ENCODE results near the gene MAP10. TPM values are rescaled to one million over a fixed set of nuclear protein-coding genes. Genes with fewer than 3 reads are reported as not detected.

The MAP10 gene
- total and polyA plus RNA-seq, 2 donors (not counting 1 experiment from before 2014, with no cell fraction given) = 0.98 to 2.6 TPM

DNA sequence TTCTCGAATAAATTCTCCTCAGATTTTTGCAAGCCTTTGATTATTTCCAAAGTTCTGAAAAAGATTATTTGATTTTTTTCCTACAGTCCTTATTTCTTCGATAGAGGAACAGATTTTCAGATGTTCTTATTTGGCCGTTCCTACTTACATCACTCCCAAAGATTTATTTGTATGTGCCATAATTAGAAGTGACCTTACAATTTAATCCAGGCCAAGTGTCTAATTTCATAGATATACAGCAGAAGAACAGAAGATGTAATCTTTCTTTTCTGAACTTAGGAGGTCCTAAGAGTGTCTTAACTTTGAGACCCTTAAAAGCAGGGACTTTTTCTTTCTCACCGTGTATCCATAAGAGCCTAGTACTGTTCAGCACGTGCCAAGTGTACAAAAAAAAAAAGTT, 46.3 kb downstream of the MAP10 start:
- H4K20me1 ChIP-seq (ENCODE audit: control insufficient read depth, extremely low read depth, insufficient read depth, low read length) = no peaks in the 10 kb centered on the region

DNA sequence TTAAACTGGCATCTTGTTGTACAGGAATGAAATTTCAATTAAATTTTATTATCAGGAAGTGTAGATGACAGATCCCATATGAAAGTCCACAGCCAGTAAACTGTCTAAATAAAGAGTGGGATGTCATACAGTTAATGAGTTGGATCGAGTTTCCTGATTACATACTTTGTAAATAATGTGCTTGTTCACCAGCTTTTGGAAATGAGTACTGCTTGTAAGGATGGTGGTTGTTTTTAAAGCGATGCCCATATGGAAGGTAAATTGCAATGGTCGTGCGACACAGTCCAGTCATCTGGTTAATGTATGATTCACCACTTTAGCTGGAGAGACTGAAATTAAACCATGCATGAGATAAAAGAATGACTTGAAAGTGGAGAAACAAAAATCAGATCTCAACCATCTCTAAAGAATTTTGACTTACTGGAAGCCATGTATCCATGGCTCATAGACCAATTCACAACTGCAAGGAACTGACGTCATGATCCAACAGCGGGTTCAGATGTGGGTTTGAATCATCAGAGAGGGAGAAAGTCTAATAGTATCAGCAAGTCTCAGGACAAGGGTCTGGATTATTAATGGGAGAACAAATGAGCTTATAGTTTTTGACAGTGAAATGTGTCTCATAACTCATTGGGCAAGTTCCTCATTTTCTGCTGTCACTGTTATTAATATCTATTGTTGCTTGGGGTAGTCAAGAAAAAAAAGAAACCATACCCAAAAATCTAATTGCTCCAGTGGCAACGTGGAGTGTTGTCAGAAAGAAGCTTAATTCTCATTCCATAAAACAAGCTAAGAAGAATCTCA, 49.0 kb downstream of the MAP10 start:
- H3K27ac ChIP-seq (ENCODE audit: insufficient read depth, low read length) = no peak overlapping the region

More for the DNA sequence above, 46.3 kb downstream of the MAP10 start:
- Histone ChIP-seq H3K9me3 (ENCODE audit: control insufficient read depth, insufficient read depth, low read depth, low read length) (no peaks in the 10 kb centered on the region), H3K4me1 (ENCODE audit: control insufficient read depth, extremely low read depth, insufficient read depth, low read length) (no peaks in the 10 kb centered on the region), H3K4me3 (replicated peaks in 1 of 4; ENCODE audit: control extremely low read depth in 1 of 4, insufficient read depth in 1 of 4, low read depth in 3 of 4, low read length in 4 of 4) (no peak overlapping the region), H3K27me3 (ENCODE audit: control insufficient read depth, insufficient read depth, low read length) (no peaks in the 10 kb centered on the region), H3K27ac (ENCODE audit: insufficient read depth, low read length) (no peak overlapping the region), H3K79me2 (ENCODE audit: control insufficient read depth, insufficient read depth, low read length) (no peaks in the 10 kb centered on the region), H3K9ac (ENCODE audit: insufficient read depth, low read length) (no peak overlapping the region), H2AFZ (ENCODE audit: low read length) (no peak overlapping the region), H3K36me3 (ENCODE audit: control insufficient read depth, insufficient read depth, low read length) (no peaks in the 10 kb centered on the region), H3K4me2 (ENCODE audit: extremely low read depth, insufficient read depth, low read length) (no peak overlapping the region)
- TF ChIP-seq EZH2 (IDR thresholded peaks at IDR 0.05; ENCODE audit: low read length, missing control alignments) = no peak
- TF ChIP-seq, protein P1, sequence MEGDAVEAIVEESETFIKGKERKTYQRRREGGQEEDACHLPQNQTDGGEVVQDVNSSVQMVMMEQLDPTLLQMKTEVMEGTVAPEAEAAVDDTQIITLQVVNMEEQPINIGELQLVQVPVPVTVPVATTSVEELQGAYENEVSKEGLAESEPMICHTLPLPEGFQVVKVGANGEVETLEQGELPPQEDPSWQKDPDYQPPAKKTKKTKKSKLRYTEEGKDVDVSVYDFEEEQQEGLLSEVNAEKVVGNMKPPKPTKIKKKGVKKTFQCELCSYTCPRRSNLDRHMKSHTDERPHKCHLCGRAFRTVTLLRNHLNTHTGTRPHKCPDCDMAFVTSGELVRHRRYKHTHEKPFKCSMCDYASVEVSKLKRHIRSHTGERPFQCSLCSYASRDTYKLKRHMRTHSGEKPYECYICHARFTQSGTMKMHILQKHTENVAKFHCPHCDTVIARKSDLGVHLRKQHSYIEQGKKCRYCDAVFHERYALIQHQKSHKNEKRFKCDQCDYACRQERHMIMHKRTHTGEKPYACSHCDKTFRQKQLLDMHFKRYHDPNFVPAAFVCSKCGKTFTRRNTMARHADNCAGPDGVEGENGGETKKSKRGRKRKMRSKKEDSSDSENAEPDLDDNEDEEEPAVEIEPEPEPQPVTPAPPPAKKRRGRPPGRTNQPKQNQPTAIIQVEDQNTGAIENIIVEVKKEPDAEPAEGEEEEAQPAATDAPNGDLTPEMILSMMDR (conservative IDR thresholded peaks at IDR 0.05 in 1 of 2, IDR thresholded peaks at IDR 0.05 in 1 of 2; ENCODE audit: low read depth in 1 of 2, low read length in 2 of 2) = no peak
- no peak for DNase-seq (ENCODE audit: low read depth in 2 of 2)

DNA sequence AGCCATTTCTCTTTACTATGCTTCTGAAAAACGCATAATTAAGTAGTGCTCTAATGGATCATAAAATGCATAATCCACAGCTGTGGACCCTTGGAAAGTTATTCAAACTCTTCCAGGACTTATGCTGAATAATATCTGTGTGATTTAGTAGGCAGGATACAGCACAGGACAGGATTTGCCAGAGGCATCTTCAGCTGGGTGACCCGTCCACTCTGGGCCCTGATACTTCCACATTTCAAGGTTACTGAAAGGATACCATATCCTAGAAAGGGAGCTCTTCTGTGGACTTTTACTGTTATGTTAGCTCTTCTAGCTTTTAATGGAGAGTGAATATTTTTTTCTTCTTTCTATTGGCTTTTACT, 49.6 kb downstream of the MAP10 start:
- Histone ChIP-seq H3K9ac (ENCODE audit: insufficient read depth, low read length) (no peak overlapping the region), H2AFZ (ENCODE audit: low read length) (no peak overlapping the region), H3K27me3 (ENCODE audit: control insufficient read depth, insufficient read depth, low read length) (no peaks in the 10 kb centered on the region), H3K27ac (ENCODE audit: insufficient read depth, low read length) (no peak overlapping the region), H3K36me3 (ENCODE audit: control insufficient read depth, insufficient read depth, low read length) (no peaks in the 10 kb centered on the region), H3K4me1 (ENCODE audit: control insufficient read depth, extremely low read depth, insufficient read depth, low read length) (no peaks in the 10 kb centered on the region), H4K20me1 (ENCODE audit: control insufficient read depth, extremely low read depth, insufficient read depth, low read length) (no peaks in the 10 kb centered on the region), H3K4me2 (ENCODE audit: extremely low read depth, insufficient read depth, low read length) (no peak overlapping the region), H3K9me3 (ENCODE audit: control insufficient read depth, insufficient read depth, low read depth, low read length) (no peaks in the 10 kb centered on the region), H3K79me2 (ENCODE audit: control insufficient read depth, insufficient read depth, low read length) (no peaks in the 10 kb centered on the region), H3K4me3 (replicated peaks in 1 of 4; ENCODE audit: control extremely low read depth in 1 of 4, insufficient read depth in 1 of 4, low read depth in 3 of 4, low read length in 4 of 4) (no peak overlapping the region)
- no peak for DNase-seq (ENCODE audit: low read depth in 2 of 2)
- TF ChIP-seq EZH2 (IDR thresholded peaks at IDR 0.05; ENCODE audit: low read length, missing control alignments) = no peak
- TF ChIP-seq, protein P1 (conservative IDR thresholded peaks at IDR 0.05 in 1 of 2, IDR thresholded peaks at IDR 0.05 in 1 of 2; ENCODE audit: low read depth in 1 of 2, low read length in 2 of 2) = no peak

More for the DNA sequence above, 49.0 kb downstream of the MAP10 start:
- no peak overlapping the region for H2AFZ ChIP-seq (ENCODE audit: low read length)
- no peak overlapping the region for H3K9ac ChIP-seq (ENCODE audit: insufficient read depth, low read length)
- H4K20me1 ChIP-seq (ENCODE audit: control insufficient read depth, extremely low read depth, insufficient read depth, low read length) = no peaks in the 10 kb centered on the region
- no peaks in the 10 kb centered on the region for H3K27me3 ChIP-seq (ENCODE audit: control insufficient read depth, insufficient read depth, low read length)
- TF ChIP-seq EZH2 (IDR thresholded peaks at IDR 0.05; ENCODE audit: low read length, missing control alignments) = no peak
- TF ChIP-seq, protein P1 (conservative IDR thresholded peaks at IDR 0.05 in 1 of 2, IDR thresholded peaks at IDR 0.05 in 1 of 2; ENCODE audit: low read depth in 1 of 2, low read length in 2 of 2) = no peak
- H3K4me1 ChIP-seq (ENCODE audit: control insufficient read depth, extremely low read depth, insufficient read depth, low read length) = no peaks in the 10 kb centered on the region
- no peak overlapping the region for H3K4me2 ChIP-seq (ENCODE audit: extremely low read depth, insufficient read depth, low read length)
- DNase-seq (ENCODE audit: low read depth in 2 of 2) = peak; percentile 55 to 98
- H3K4me3 ChIP-seq (replicated peaks in 1 of 4; ENCODE audit: control extremely low read depth in 1 of 4, insufficient read depth in 1 of 4, low read depth in 3 of 4, low read length in 4 of 4) = no peak overlapping the region
- H3K9me3 ChIP-seq (ENCODE audit: control insufficient read depth, insufficient read depth, low read depth, low read length) = no peaks in the 10 kb centered on the region
- no peaks in the 10 kb centered on the region for H3K79me2 ChIP-seq (ENCODE audit: control insufficient read depth, insufficient read depth, low read length)
- no peaks in the 10 kb centered on the region for H3K36me3 ChIP-seq (ENCODE audit: control insufficient read depth, insufficient read depth, low read length)
